CD4-positive, alpha-beta T cell treated with Interleukin-4 for 1 hour (primary cell): ENCODE data around the gene GPR153.
A peak's percentile ranks its signal among the peaks of the same experiment; 100 is the strongest.

Experiments
- DNase-seq, 2 donors: peaks; one replicate each; pipeline ENCODE4 v3.0.0-alpha.2; 2020 to 2022

Gene GPR153

GRCh38 chr1:6268415-6268814, 7.5 kb upstream of the GPR153 start:
- DNase-seq: no peak

GRCh38 chr1:6267686-6268322, 6.9 kb upstream of the GPR153 start:
- DNase-seq: no peak

GRCh38 chr1:6266641-6267040, 5.7 kb upstream of the GPR153 start:
- no peak for DNase-seq

- no peak for DNase-seq
Observed at GRCh38 chr1:6265151-6265550, 4.3 kb upstream of the GPR153 start.

GRCh38 chr1:6263716-6264115, 2.8 kb upstream of the GPR153 start:
- DNase-seq: no peak

GRCh38 chr1:6262555-6263420, 1.9 kb upstream of the GPR153 start:
- no peak for DNase-seq

GRCh38 chr1:6261615-6261995, 707 bp upstream of the GPR153 start:
- no peak for DNase-seq

- peak in 1 of 2 donors; percentile 17 for DNase-seq
Observed at GRCh38 chr1:6260433-6260934, 414 bp downstream of the GPR153 start.

- DNase-seq: peak; percentile 82
Observed at GRCh38 chr1:6259491-6260362, 1.2 kb downstream of the GPR153 start.

- no peak for DNase-seq
Observed at GRCh38 chr1:6258675-6259074, 2.2 kb downstream of the GPR153 start.

GRCh38 chr1:6257541-6258069, 3.3 kb downstream of the GPR153 start:
- DNase-seq: no peak

- DNase-seq: no peak
Observed at GRCh38 chr1:6256645-6257044, 4.3 kb downstream of the GPR153 start.

GRCh38 chr1:6254691-6255090, 6.2 kb downstream of the GPR153 start:
- no peak for DNase-seq

GRCh38 chr1:6253380-6253779, 7.5 kb downstream of the GPR153 start:
- DNase-seq: no peak

- DNase-seq: no peak
Observed at GRCh38 chr1:6252374-6252710, 8.6 kb downstream of the GPR153 start.

- no peak for DNase-seq
Observed at GRCh38 chr1:6251681-6252373, 9.1 kb downstream of the GPR153 start.

GRCh38 chr1:6251233-6251632, 9.7 kb downstream of the GPR153 start:
- DNase-seq: no peak

GRCh38 chr1:6249739-6250689, 10.9 kb downstream of the GPR153 start:
- no peak for DNase-seq

- no peak for DNase-seq
Observed at GRCh38 chr1:6248932-6249738, 11.8 kb downstream of the GPR153 start.

- DNase-seq: no peak
Observed at GRCh38 chr1:6248161-6248776, 12.6 kb downstream of the GPR153 start.
